Measurements from ENCODE around the gene KRR1.

The KRR1 gene

DNA sequence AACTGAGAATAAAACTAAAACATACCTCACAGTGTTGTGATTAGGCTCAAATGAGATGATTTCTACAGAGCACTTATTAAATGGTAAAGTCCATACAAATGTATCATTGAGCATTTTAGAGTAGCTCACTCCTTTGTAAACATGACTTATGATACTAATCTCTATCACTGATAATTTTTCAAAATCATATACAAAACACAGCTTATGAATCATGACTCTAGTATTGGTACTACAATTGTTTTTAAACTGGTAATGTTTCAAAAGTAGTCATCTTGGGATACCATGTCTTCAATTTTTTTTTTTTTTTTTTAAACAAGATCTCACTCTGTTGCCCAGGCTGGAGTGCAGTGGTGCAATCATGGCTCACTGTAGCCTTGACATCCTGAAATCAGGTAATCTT is 40.1 kb upstream of the KRR1 start:
- TF ChIP-seq, protein P1, sequence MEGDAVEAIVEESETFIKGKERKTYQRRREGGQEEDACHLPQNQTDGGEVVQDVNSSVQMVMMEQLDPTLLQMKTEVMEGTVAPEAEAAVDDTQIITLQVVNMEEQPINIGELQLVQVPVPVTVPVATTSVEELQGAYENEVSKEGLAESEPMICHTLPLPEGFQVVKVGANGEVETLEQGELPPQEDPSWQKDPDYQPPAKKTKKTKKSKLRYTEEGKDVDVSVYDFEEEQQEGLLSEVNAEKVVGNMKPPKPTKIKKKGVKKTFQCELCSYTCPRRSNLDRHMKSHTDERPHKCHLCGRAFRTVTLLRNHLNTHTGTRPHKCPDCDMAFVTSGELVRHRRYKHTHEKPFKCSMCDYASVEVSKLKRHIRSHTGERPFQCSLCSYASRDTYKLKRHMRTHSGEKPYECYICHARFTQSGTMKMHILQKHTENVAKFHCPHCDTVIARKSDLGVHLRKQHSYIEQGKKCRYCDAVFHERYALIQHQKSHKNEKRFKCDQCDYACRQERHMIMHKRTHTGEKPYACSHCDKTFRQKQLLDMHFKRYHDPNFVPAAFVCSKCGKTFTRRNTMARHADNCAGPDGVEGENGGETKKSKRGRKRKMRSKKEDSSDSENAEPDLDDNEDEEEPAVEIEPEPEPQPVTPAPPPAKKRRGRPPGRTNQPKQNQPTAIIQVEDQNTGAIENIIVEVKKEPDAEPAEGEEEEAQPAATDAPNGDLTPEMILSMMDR (IDR thresholded peaks at IDR 0.05; ENCODE audit: low read depth, low read length), result no peak
- no peak for DNase-seq (ENCODE audit: extremely low read depth, low read depth)

DNA sequence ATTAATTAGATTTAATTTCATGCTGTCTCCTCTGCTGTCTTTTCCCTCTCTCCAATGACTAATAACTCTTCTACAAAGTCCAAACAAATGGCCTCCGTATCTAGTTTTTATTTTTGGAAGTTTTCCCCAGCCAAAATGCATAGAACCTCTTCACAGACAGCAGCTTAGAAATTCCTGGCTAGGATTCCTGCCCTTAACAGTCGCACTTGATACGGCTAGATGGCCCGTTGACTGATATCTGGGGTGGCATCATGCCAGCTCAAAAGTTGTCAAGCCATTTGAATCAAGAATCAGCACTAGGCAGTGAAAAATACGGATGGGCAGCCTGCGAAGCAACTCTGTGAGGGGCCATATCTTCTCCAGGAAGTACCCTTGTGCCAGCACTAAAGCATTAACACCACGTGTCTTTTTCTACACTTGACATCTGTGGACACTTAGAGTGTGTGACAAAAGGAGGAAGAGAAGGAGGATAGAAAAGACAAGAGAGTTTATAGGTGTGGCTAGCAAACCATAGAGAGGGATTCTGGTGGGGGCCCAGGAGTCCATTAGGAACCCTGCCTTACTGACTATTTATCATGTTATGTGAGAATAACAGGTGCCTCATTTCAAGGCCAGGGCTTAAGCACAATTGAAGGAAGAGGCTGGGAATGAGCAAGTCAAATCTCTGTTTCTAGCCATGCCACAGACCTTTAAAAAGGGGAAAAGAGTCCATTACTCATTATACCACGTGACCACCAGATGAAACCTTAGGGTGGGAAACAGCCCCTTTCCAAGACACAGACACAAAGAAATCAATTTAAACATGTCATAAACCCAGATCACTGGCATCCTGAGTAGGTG is 39.2 kb upstream of the KRR1 start:
- TF ChIP-seq, protein P1 (IDR thresholded peaks at IDR 0.05; ENCODE audit: low read depth, low read length), result no peak
- DNase-seq (ENCODE audit: extremely low read depth, low read depth), result no peak

DNA sequence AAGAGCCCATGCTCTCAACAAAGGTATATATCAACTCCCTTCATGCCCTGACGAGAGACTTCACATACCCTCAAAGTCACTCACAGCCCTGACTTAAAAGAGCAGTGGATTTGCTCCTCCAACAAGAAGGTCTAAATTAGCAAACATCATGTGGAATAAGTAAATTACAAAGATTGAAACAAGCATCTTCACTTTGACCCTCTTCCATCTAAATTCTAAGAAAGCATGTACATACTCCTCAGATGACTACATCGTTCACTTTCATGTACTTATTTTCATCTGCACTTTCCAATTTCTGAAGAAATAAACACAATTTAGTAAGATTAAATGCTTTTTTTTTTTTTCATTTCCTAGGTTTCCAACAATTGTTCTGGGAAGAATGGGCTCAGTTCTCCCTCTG is 38.6 kb upstream of the KRR1 start:
- TF ChIP-seq, protein P1 (IDR thresholded peaks at IDR 0.05; ENCODE audit: low read depth, low read length), result no peak
- DNase-seq (ENCODE audit: extremely low read depth, low read depth), result no peak

GRCh38 chr12:75548879-75549278 is 37.5 kb upstream of the KRR1 start:
- TF ChIP-seq, protein P1 (IDR thresholded peaks at IDR 0.05; ENCODE audit: low read depth, low read length), result no peak
- no peak for DNase-seq (ENCODE audit: extremely low read depth, low read depth)

DNA sequence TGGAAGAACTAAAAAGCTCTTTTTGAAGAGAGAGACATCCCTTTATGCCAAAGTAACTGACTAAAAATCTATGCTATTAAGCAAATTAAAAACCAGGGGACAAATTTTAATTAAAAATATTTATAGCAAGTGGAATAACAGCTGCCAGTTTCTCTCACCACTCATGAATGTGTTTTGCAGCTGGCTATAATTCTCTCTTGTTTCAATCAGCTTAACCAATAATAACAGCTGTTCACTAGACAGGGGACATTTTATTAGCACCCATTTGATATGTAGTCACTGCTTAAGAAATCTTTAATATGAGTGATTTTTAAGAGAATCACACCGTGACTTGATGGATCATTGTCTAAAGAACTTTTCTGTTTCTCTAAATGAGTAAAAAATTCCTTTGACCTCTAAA is 34.2 kb upstream of the KRR1 start:
- no peak for DNase-seq (ENCODE audit: extremely low read depth, low read depth)

GRCh38 chr12:75543529-75543928 is 32.1 kb upstream of the KRR1 start:
- TF ChIP-seq, protein P1 (IDR thresholded peaks at IDR 0.05; ENCODE audit: low read depth, low read length), result no peak
- DNase-seq (ENCODE audit: extremely low read depth, low read depth), result no peak

More for the DNA sequence above, 34.2 kb upstream of the KRR1 start:
- TF ChIP-seq, protein P1 (IDR thresholded peaks at IDR 0.05; ENCODE audit: low read depth, low read length), result no peak

DNA sequence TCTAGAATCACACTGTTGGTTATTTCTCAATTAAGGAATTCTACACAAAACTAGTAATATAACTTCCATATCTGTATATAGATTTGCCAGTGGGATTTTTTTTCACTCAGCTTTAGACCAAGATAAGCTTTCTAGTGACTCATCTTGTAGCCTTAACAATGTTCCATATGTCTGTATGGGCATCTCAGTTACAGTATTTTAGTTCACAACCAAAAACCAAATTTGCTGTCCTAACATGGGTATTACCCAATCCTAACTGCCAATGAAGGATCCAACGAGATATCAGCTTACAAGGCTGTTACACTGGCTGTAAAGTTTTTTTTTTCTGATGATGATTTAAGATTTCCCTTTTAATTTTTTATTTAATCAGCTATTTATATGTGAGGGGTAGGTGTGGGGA is 31.5 kb upstream of the KRR1 start:
- DNase-seq (ENCODE audit: extremely low read depth, low read depth), result no peak
- TF ChIP-seq, protein P1 (IDR thresholded peaks at IDR 0.05; ENCODE audit: low read depth, low read length), result no peak

All from AG09319 (cell line).